Parathyroid adenoma (tissue), 2 donors: ENCODE data around the gene ACACB.

Source experiments
- H2AFZ ChIP-seq: fragments of 300-600 bp; sonication (generic); one replicate; pipeline ENCODE4 v1.7.0; 2017; ENCODE audit warnings: antibody characterized with exemption, mild to moderate bottlenecking
- H3K27ac ChIP-seq: fragments of 300-600 bp; sonication (generic); one replicate; pipeline ENCODE4 v1.7.0; 2017
- H3K27me3 ChIP-seq: fragments of 300-600 bp; sonication (generic); one replicate; pipeline ENCODE4 v1.7.0; 2017; ENCODE audit warnings: low read length; ENCODE audit not compliant: control insufficient read depth, insufficient read depth
- H3K36me3 ChIP-seq: fragments of 300-600 bp; sonication (generic); one replicate; pipeline ENCODE4 v1.7.0; 2017; ENCODE audit warnings: low read length; ENCODE audit not compliant: control insufficient read depth, insufficient read depth
- H3K4me1 ChIP-seq: fragments of 300-600 bp; sonication (generic); one replicate; pipeline ENCODE4 v1.7.0; 2017; ENCODE audit warnings: control low read depth
- H3K4me2 ChIP-seq: fragments of 300-600 bp; sonication (generic); one replicate; pipeline ENCODE4 v1.7.0; 2017; ENCODE audit warnings: low read length
- H3K4me3 ChIP-seq: fragments of 300-600 bp; sonication (generic); one replicate; pipeline ENCODE4 v1.7.0; 2017; ENCODE audit warnings: low read depth, low read length
- H3K79me2 ChIP-seq: fragments of 300-600 bp; sonication (generic); one replicate; pipeline ENCODE4 v1.7.0; 2017; ENCODE audit warnings: control low read depth
- H3K9ac ChIP-seq: fragments of 300-600 bp; sonication (generic); one replicate; pipeline ENCODE4 v1.7.0; 2017; ENCODE audit warnings: mild to moderate bottlenecking
- H3K9me3 ChIP-seq: fragments of 300-600 bp; sonication (generic); one replicate; pipeline ENCODE4 v1.7.0; 2017; ENCODE audit warnings: low read length; ENCODE audit not compliant: control insufficient read depth
- CTCF ChIP-seq: fragments of 300-600 bp; sonication (generic); IDR thresholded peaks from one replicate; pipeline ENCODE4 v1.7.0; 2017; ENCODE audit warnings: antibody characterized with exemption, mild to moderate bottlenecking
- donor health status: primary hyperparathyroidism.

The ACACB gene

GRCh38 chr12:109309381-109310246, 193.2 kb downstream of the ACACB start:
- H3K9me3 ChIP-seq, result no peaks in the 10 kb centered on the region
- H3K4me2 ChIP-seq, result peak overlapping the region; percentile 82
- no peaks in the 10 kb centered on the region for H3K27me3 ChIP-seq
- H3K27ac ChIP-seq, result no peak overlapping the region
- H3K4me1 ChIP-seq, result peaks cover 4% of the 10 kb centered on the region
- H3K36me3 ChIP-seq, result no peaks in the 10 kb centered on the region
- no peak for TF ChIP-seq CTCF
- peak overlapping the region; percentile 68 for H2AFZ ChIP-seq
- H3K4me3 ChIP-seq, result peak overlapping the region; percentile 42
- no peaks in the 10 kb centered on the region for H3K79me2 ChIP-seq
- no peak overlapping the region for H3K9ac ChIP-seq

GRCh38 chr12:109310247-109311125, 194.1 kb downstream of the ACACB start:
- no peak for TF ChIP-seq CTCF
- Histone ChIP-seq H3K36me3 (no peaks in the 10 kb centered on the region), H3K4me3 (peak overlapping the region; percentile 42), H2AFZ (peak overlapping the region; percentile 63), H3K9me3 (no peaks in the 10 kb centered on the region), H3K4me1 (peaks cover 4% of the 10 kb centered on the region), H3K27ac (no peak overlapping the region), H3K9ac (no peak overlapping the region), H3K27me3 (no peaks in the 10 kb centered on the region), H3K79me2 (no peaks in the 10 kb centered on the region), H3K4me2 (peak overlapping the region; percentile 82)
